Upper lobe of left lung (tissue), 6 donors: Measurements from ENCODE around the gene SP3. TPM values are rescaled to one million over a fixed set of nuclear protein-coding genes. Genes with fewer than 3 reads are reported as not detected.

Experiments used
- ATAC-seq, 2 donors: fragments of 200-7000 bp; cut with Tn5 transposase; one replicate each; pipeline ENCODE4 v1.9.1; 2022; ENCODE audit warnings: mild to moderate bottlenecking in 2 of 2, moderate library complexity in 2 of 2; ENCODE audit not compliant: low FRiP score in 2 of 2
- DNase-seq, 2 donors: peaks; one replicate each; pipeline ENCODE4 v3.0.0-alpha.2; 2019 to 2020
- H3K27ac ChIP-seq, 4 donors: fragments of 200-600 bp; sonication (generic); one replicate each; pipeline ENCODE4 v1.5.1; 2016 to 2019
- H3K27me3 ChIP-seq, 4 donors: fragments of 200-600 bp; sonication (generic); one replicate each; pipeline ENCODE4 v1.5.1; 2017 to 2019
- H3K36me3 ChIP-seq, 4 donors: fragments of 200-600 bp; sonication (generic); one replicate each; pipeline ENCODE4 v1.5.1; 2016 to 2019
- H3K4me1 ChIP-seq, 4 donors: fragments of 200-600 bp; sonication (generic); one replicate each; pipeline ENCODE4 v1.5.1; 2018 to 2019
- H3K4me3 ChIP-seq, 4 donors: fragments of 200-600 bp; sonication (generic); one replicate each; pipeline ENCODE4 v1.5.1; 2017 to 2019; ENCODE audit warnings: mild to moderate bottlenecking in 2 of 4, moderate library complexity in 1 of 4
- H3K9me3 ChIP-seq, 4 donors: fragments of 200-600 bp; sonication (generic); one replicate each; pipeline ENCODE4 v1.5.1; 2018 to 2019
- EP300 ChIP-seq, 4 donors: sonication (generic); formaldehyde crosslinking; IDR thresholded peaks; one replicate each; pipeline ENCODE4 v1.5.1; 2017; ENCODE audit warnings: antibody characterized with exemption in 4 of 4, control low read depth in 2 of 4
- POLR2A ChIP-seq, 4 donors: fragments of 450-650 bp; IDR thresholded peaks; one replicate each; pipeline ENCODE4 v1.5.1; 2016 to 2017; ENCODE audit warnings: antibody characterized with exemption in 4 of 4, mild to moderate bottlenecking in 2 of 4
- POLR2AphosphoS5 ChIP-seq, 2 donors: sonication (generic); formaldehyde crosslinking; IDR thresholded peaks; one replicate each; pipeline ENCODE4 v1.5.1; 2017; ENCODE audit warnings: antibody characterized with exemption in 2 of 2
- WGBS, 2 donors: methylation state at CpG; one replicate each; pipeline ENCODE4 v1.1.5; 2017 to 2018; 5-methylcytosine and 5-hydroxymethylcytosine counted together
- total RNA-seq, 6 donors: library from RNA; depleted of rRNA in 4 of 6; stranded (reverse); fragments of >200 nt in 4 of 6; gene quantifications; one replicate each; pipeline versions ENCODE4 v1.1.0 to v1.2.1, GENCODE V29; 2016 to 2021
- TF ChIP-seq, protein P1 (sequence below), 6 experiments: fragments of 450-650 bp in 4 of 6; fragments of 200-600 bp in 2 of 6; sonication (generic) in 2 of 6; IDR thresholded peaks; one replicate each; pipeline ENCODE4 v1.5.1; 2016 to 2019; ENCODE audit warnings: antibody characterized with exemption in 6 of 6
- donor health status: DM: no; HTN: no; CAD: no; lungs with moderate emphysema.
- donor health status: DM: no; HTN: yes; CAD: no; lungs with severe emphysema.

Gene SP3
- total RNA-seq, 6 donors from 2014 or later, result 37.0 to 139 (median 77.0) TPM

DNA sequence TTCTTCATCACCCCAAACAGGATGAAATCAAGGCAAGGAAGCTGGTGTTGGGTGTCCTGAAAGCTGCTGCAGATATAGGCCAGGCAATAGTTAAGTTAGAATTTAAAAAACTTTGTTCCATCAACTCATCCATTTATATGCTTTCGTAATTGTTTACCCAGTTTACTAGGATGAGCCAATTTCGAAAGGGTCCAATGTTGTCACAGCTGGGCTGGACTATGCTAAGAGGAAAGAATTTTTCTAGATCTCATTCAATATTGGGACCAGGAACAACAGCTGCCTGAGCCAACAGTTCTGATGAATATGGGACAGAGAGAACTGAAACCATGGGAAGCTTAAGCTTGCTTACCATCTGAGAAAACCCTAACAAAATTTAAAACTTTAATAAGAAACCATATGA, 21.6 kb upstream of the SP3 start:
- 49 to 70% methylated on average over 2 of the region's 2 CpGs for WGBS, 2 donors
- Histone ChIP-seq H3K4me1 (peaks cover 8 to 26% (median 17%) of the 10 kb centered on the region in 4 donors), H3K4me3 (no peak overlapping the region), H3K27ac (peak overlapping the region in 3 of 4 donors; percentile 14 to 50 (median 33)), H3K9me3 (no peaks in the 10 kb centered on the region), H3K36me3 (no peaks in the 10 kb centered on the region), H3K27me3 (no peaks in the 10 kb centered on the region)
- no peak for DNase-seq
- no peak for TF ChIP-seq POLR2AphosphoS5 (IDR thresholded peaks at IDR 0.05)
- TF ChIP-seq, protein P1, sequence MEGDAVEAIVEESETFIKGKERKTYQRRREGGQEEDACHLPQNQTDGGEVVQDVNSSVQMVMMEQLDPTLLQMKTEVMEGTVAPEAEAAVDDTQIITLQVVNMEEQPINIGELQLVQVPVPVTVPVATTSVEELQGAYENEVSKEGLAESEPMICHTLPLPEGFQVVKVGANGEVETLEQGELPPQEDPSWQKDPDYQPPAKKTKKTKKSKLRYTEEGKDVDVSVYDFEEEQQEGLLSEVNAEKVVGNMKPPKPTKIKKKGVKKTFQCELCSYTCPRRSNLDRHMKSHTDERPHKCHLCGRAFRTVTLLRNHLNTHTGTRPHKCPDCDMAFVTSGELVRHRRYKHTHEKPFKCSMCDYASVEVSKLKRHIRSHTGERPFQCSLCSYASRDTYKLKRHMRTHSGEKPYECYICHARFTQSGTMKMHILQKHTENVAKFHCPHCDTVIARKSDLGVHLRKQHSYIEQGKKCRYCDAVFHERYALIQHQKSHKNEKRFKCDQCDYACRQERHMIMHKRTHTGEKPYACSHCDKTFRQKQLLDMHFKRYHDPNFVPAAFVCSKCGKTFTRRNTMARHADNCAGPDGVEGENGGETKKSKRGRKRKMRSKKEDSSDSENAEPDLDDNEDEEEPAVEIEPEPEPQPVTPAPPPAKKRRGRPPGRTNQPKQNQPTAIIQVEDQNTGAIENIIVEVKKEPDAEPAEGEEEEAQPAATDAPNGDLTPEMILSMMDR (IDR thresholded peaks at IDR 0.05), result no peak
- TF ChIP-seq POLR2A (IDR thresholded peaks at IDR 0.05), result no peak
- TF ChIP-seq EP300 (IDR thresholded peaks at IDR 0.05), result no peak
- peak in 1 of 2 donors; percentile 76 for ATAC-seq

DNA sequence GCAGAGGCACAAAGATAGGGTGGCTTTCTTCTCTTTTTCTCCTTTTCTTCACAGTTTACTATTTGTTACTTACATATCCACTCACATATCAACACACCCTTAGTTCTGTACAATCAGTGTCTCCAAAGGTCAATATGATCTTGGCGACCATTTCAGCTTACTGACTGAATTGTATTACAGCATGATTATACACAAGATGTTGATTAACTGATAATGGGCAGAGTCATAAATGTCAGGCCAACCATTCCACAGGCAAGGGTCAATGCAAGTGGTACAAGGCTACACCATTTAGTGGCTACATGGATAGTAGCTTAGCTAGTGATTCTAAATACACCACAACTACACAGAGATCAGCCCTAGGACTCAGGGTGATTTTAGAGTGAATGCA, 20.4 kb upstream of the SP3 start:
- TF ChIP-seq POLR2AphosphoS5 (IDR thresholded peaks at IDR 0.05) (no peak), EP300 (IDR thresholded peaks at IDR 0.05) (no peak), POLR2A (IDR thresholded peaks at IDR 0.05) (no peak)
- TF ChIP-seq, protein P1 (IDR thresholded peaks at IDR 0.05), result no peak
- Histone ChIP-seq H3K27ac (peak overlapping the region in 3 of 4 donors; percentile 21 to 50 (median 33)), H3K9me3 (no peaks in the 10 kb centered on the region), H3K4me3 (no peak overlapping the region), H3K4me1 (peaks cover under 1 to 22% (median 11%) of the 10 kb centered on the region in 4 donors), H3K27me3 (no peaks in the 10 kb centered on the region), H3K36me3 (no peaks in the 10 kb centered on the region)
- no peak for DNase-seq
- WGBS, 2 donors, result 65 to 73% methylated on average over 1 of the region's 1 CpG
- no peak for ATAC-seq

DNA sequence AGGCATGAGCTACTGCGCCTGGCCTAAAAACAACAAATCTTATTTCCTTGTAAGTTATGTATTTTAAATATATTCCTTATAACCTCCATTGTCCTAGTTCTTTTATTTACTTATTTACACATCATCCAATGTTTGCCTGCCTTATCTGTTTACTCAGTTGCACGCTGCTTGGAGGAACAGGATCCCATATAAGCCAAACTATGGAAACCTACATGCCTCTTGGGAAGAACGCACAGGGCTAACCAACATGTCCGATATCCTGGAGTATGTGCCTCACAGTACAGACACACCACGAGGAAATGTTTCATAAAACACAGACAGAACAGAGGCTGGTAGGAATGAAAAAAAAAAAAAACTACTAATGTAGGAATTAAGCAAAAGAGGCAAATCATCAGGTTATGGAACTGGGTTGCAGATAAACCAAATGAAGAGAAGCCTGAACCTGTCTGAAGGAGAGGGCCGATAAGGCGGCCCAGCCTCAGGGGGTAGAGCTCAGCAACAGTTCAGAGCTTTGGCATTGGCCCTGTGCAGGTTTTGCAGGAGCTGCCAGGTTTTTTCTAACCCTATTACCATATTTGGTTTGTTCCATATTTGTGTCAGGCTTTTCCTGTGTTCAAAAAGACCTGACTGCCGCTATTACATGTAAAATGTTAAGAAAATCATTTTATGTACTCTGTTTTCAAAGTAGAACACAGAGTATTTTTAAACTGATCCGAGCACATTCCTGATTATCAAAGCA, 19.9 kb upstream of the SP3 start:
- no peak for ATAC-seq
- no peaks in the 10 kb centered on the region for H3K27me3 ChIP-seq
- no peaks in the 10 kb centered on the region for H3K9me3 ChIP-seq
- WGBS, 2 donors, result 57 to 71% methylated on average over 9 of the region's 9 CpGs
- peak overlapping the region in 3 of 4 donors; percentile 0 to 50 (median 33) for H3K27ac ChIP-seq
- H3K36me3 ChIP-seq, result no peaks in the 10 kb centered on the region
- DNase-seq, result no peak
- no peak overlapping the region for H3K4me3 ChIP-seq
- TF ChIP-seq POLR2A (IDR thresholded peaks at IDR 0.05), result no peak
- TF ChIP-seq POLR2AphosphoS5 (IDR thresholded peaks at IDR 0.05), result no peak
- TF ChIP-seq, protein P1 (IDR thresholded peaks at IDR 0.05), result no peak
- TF ChIP-seq EP300 (IDR thresholded peaks at IDR 0.05), result no peak
- H3K4me1 ChIP-seq, result peaks cover 0 to 20% (median 11%) of the 10 kb centered on the region in 4 donors

DNA sequence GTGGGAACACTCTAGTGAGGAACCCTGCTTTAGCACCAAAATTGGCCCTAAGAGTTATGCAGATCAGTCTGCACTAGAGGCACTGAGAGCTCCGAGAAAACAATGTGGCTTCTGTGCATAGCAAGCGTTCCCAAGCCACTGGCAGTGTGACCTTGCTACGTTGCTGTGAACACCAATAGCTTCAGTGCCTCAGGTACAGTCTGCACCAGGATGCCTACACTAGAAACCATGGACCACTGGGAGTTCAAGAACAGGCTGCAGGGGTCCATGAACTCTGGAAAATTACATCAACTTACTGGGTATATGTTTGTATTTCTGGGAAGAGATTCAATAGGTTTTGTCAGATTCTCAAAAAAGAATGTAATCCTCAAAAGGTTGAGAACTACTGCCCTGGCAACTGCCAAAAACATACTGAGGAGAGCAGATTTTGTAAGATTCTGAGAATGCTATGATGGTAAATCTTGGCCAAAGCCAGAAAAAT, 18.3 kb upstream of the SP3 start:
- no peak overlapping the region for H3K27ac ChIP-seq
- no peaks in the 10 kb centered on the region for H3K36me3 ChIP-seq
- 77% methylated on average over 3 of the region's 3 CpGs for WGBS, 2 donors
- H3K4me1 ChIP-seq, result peaks cover 0 to 20% (median 11%) of the 10 kb centered on the region in 4 donors
- ATAC-seq (peak in 1 of 2 donors; percentile 36), DNase-seq (no peak)
- H3K4me3 ChIP-seq, result no peak overlapping the region
- H3K9me3 ChIP-seq, result no peaks in the 10 kb centered on the region
- TF ChIP-seq EP300 (IDR thresholded peaks at IDR 0.05) (no peak), POLR2A (IDR thresholded peaks at IDR 0.05) (no peak), POLR2AphosphoS5 (IDR thresholded peaks at IDR 0.05) (no peak)
- TF ChIP-seq, protein P1 (IDR thresholded peaks at IDR 0.05), result no peak
- H3K27me3 ChIP-seq, result no peaks in the 10 kb centered on the region
